ENCODE measurements around the gene HSD17B1.
A peak's percentile ranks its signal among the peaks of the same experiment; 100 is the strongest.
"Not testable (repeated sequence)": the region's sequence is repeated elsewhere in the genome, so short reads cannot be mapped to it uniquely, and the experiment has no call there.

HSD17B1 gene

DNA sequence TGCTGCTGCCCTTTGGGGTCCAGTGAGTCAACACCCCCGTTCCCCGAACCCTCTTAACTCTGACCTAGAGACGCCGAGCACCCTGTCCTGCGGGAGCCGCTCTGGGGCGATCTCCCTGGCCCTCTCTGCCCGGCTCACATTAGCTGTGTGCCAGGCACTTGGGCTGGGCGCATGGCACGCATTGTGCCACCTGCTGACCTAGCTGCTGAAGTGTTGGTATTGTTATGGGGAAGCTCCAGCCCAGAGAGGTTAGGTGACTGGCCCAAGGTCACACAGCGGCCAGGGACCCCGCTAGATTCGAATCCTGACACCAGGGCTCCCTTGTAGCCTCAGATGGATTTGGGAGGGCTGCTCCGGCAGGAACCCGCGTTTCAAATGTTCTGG, 1.1 kb downstream of the HSD17B1 start:
- TF ChIP-seq, protein P1, sequence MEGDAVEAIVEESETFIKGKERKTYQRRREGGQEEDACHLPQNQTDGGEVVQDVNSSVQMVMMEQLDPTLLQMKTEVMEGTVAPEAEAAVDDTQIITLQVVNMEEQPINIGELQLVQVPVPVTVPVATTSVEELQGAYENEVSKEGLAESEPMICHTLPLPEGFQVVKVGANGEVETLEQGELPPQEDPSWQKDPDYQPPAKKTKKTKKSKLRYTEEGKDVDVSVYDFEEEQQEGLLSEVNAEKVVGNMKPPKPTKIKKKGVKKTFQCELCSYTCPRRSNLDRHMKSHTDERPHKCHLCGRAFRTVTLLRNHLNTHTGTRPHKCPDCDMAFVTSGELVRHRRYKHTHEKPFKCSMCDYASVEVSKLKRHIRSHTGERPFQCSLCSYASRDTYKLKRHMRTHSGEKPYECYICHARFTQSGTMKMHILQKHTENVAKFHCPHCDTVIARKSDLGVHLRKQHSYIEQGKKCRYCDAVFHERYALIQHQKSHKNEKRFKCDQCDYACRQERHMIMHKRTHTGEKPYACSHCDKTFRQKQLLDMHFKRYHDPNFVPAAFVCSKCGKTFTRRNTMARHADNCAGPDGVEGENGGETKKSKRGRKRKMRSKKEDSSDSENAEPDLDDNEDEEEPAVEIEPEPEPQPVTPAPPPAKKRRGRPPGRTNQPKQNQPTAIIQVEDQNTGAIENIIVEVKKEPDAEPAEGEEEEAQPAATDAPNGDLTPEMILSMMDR (IDR thresholded peaks at IDR 0.05; ENCODE audit: insufficient read depth, low read length, poor library complexity, severe bottlenecking): no peak
- H3K27me3 ChIP-seq (replicated peaks; ENCODE audit: control insufficient read depth, insufficient read depth, low read length): no peaks in the 10 kb centered on the region
- peak overlapping the region; percentile 99 for H3K4me3 ChIP-seq (replicated peaks; ENCODE audit: low read depth, low read length)
- no peak for DNase-seq (ENCODE audit: extremely low read depth, insufficient read length)
- H3K36me3 ChIP-seq (ENCODE audit: control insufficient read depth, insufficient read depth, low read length): no peaks in the 10 kb centered on the region; the same call in 1 of the 2 replicates

DNA sequence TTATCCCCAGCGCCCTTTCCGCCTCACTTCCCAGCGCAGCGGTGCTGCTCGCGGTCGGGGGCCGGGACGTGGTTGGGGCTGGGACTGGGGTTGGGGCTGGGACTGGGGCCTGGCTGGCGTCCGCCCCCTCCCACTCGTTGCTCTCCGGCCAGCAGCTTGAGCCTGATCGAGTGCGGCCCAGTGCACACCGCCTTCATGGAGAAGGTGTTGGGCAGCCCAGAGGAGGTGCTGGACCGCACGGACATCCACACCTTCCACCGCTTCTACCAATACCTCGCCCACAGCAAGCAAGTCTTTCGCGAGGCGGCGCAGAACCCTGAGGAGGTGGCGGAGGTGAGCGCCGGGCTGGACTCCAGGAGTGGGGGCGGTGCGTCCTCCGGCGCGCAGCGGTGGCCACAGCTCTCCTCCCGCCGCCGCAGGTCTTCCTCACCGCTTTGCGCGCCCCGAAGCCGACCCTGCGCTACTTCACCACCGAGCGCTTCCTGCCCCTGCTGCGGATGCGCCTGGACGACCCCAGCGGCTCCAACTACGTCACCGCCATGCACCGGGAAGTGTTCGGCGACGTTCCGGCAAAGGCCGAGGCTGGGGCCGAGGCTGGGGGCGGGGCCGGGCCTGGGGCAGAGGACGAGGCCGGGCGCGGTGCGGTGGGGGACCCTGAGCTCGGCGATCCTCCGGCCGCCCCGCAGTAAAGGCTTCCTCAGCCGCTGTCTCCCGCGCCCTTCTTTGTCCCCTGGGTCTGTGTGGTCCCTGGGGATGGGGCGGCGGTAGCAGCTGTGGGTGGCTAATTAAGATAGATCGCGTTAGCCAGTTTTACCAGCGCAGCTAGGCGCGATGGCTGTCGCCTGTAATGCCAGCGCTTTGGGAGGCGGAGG, 1.8 kb downstream of the HSD17B1 start:
- TF ChIP-seq, protein P1 (IDR thresholded peaks at IDR 0.05; ENCODE audit: insufficient read depth, low read length, poor library complexity, severe bottlenecking): no peak
- no peaks in the 10 kb centered on the region for H3K27me3 ChIP-seq (replicated peaks; ENCODE audit: control insufficient read depth, insufficient read depth, low read length)

DNA sequence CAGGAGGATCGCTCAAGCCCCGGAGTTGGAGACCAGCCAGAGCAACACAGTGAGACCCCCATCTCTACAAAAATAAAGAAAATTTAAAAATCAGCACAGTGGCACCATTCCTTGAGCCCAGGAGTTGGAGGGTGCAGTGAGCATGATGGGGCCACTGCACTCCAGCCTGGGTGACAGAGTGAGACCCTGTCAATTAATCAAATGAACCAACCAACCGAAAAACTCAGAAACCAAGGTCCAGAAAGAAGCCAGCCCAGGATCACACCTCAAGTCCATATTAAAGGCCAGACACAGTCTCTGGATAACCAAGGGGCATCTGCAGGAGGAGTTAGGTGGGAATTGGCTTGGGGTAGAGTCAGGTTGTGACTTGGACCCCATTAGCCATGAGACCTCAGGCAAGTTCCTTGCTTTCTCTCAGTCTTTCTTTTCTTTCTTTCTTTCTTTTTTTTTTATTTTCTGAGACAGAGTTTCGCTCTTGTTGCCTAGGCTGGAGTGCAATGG, 2.4 kb downstream of the HSD17B1 start:
- H3K36me3 ChIP-seq (ENCODE audit: control insufficient read depth, insufficient read depth, low read length): no peaks in the 10 kb centered on the region; the same call in 1 of the 2 replicates
- H3K27me3 ChIP-seq (replicated peaks; ENCODE audit: control insufficient read depth, insufficient read depth, low read length): no peaks in the 10 kb centered on the region

More for the DNA sequence above, 1.8 kb downstream of the HSD17B1 start:
- Histone ChIP-seq H3K4me3 (replicated peaks; ENCODE audit: low read depth, low read length) (peak overlapping the region; percentile 99), H3K36me3 (ENCODE audit: control insufficient read depth, insufficient read depth, low read length) (no peaks in the 10 kb centered on the region; the same call in 1 of the 2 replicates)
- DNase-seq (ENCODE audit: extremely low read depth, insufficient read length): peak; percentile 91

DNA sequence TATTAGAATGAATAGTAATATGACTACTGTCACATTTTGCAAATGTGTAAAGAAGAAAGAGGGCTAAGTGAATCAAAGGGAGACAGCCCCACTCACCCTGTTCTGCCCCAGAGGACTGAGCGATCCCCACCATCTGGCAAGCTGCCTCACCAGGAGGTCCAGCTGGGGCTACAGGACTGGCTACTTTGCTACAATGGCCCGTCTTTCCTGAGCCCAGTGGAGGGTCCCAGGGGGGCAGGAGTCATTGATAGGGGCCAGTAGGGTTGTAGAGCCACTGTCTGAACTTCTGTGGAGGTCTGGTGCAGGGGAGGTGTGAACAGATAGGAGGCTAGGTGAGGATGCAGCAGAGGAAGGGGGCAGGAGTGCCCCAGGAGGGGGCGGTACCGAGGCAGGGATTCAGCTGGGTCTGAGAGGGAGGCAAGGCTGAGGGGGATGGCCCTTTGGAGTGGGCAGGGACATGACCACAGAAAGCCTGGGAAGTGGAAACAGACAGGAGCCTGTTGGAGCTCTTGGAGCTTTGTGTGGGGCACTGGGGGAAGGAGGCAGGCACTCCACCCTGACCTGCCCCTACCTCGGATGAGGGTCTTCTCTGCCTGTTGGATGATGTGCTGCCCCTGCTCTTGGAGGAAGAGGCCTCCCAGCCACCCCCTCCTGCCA, 3.4 kb downstream of the HSD17B1 start:
- TF ChIP-seq, protein P1 (IDR thresholded peaks at IDR 0.05; ENCODE audit: insufficient read depth, low read length, poor library complexity, severe bottlenecking): peak; percentile 21
- H3K36me3 ChIP-seq (ENCODE audit: control insufficient read depth, insufficient read depth, low read length); H3K27me3 ChIP-seq (replicated peaks; ENCODE audit: control insufficient read depth, insufficient read depth, low read length); H3K4me3 ChIP-seq (replicated peaks; ENCODE audit: low read depth, low read length); DNase-seq (ENCODE audit: extremely low read depth, insufficient read length): not testable (repeated sequence)

More for the DNA sequence above, 2.4 kb downstream of the HSD17B1 start:
- DNase-seq (ENCODE audit: extremely low read depth, insufficient read length): no peak
- peak overlapping the region; percentile 99 for H3K4me3 ChIP-seq (replicated peaks; ENCODE audit: low read depth, low read length)
- TF ChIP-seq, protein P1 (IDR thresholded peaks at IDR 0.05; ENCODE audit: insufficient read depth, low read length, poor library complexity, severe bottlenecking): no peak

DNA sequence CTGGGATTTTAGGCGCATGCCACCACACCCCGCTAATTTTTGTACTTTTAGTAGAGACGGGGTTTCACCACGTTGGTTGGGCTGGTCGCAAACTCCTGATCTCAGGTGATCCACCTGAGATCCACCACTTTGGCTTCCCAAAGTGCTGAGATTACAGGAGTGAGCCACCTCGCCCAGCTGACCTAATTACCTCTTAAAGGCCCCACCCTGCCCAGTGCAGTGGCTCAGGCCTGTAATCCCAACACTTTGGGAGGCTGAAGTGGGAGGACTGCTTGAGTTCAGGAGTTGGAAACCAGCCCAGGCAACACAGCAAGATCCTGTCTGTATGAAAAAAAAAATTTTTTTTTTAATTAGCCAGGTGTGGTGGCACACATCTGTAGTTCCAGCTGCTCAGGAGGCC, 6.4 kb downstream of the HSD17B1 start:
- DNase-seq (ENCODE audit: extremely low read depth, insufficient read length): no peak
- Histone ChIP-seq H3K27me3 (replicated peaks; ENCODE audit: control insufficient read depth, insufficient read depth, low read length) (no peaks in the 10 kb centered on the region), H3K4me3 (replicated peaks; ENCODE audit: low read depth, low read length) (no peak overlapping the region), H3K36me3 (ENCODE audit: control insufficient read depth, insufficient read depth, low read length) (peaks cover 4% of the 10 kb centered on the region)
- TF ChIP-seq, protein P1 (IDR thresholded peaks at IDR 0.05; ENCODE audit: insufficient read depth, low read length, poor library complexity, severe bottlenecking): no peak

Measured in GM06990 (cell line).